ENCODE data around the gene RASGRP4.

RASGRP4 gene

GRCh38 chr19:38360839-38361631 is 65.0 kb downstream of the RASGRP4 start:
- Histone ChIP-seq H3K36me3 (ENCODE audit: control insufficient read depth, insufficient read depth, low read length) (no peaks in the 10 kb centered on the region), H3K4me3 (ENCODE audit: insufficient read depth, low read depth, low read length, poor library complexity, severe bottlenecking) (peak overlapping the region; percentile 70), H3K4me1 (ENCODE audit: control insufficient read depth, insufficient read depth, low read length, poor library complexity, severe bottlenecking) (peaks cover 15% of the 10 kb centered on the region), H3K27ac (ENCODE audit: insufficient read depth, low read length, poor library complexity, severe bottlenecking) (no peak overlapping the region), H3K9me3 (ENCODE audit: control insufficient read depth, low read length) (no peaks in the 10 kb centered on the region), H3K27me3 (replicated peaks; ENCODE audit: control insufficient read depth, insufficient read depth, low read length, poor library complexity, severe bottlenecking) (no peaks in the 10 kb centered on the region)
- DNase-seq, result no peak

- no peak overlapping the region for H3K4me3 ChIP-seq (ENCODE audit: insufficient read depth, low read depth, low read length, poor library complexity, severe bottlenecking)
- H3K27ac ChIP-seq (ENCODE audit: insufficient read depth, low read length, poor library complexity, severe bottlenecking), result no peak overlapping the region
- no peaks in the 10 kb centered on the region for H3K27me3 ChIP-seq (replicated peaks; ENCODE audit: control insufficient read depth, insufficient read depth, low read length, poor library complexity, severe bottlenecking)
- H3K4me1 ChIP-seq (ENCODE audit: control insufficient read depth, insufficient read depth, low read length, poor library complexity, severe bottlenecking), result peaks cover 15% of the 10 kb centered on the region
- DNase-seq, result no peak
- H3K9me3 ChIP-seq (ENCODE audit: control insufficient read depth, low read length), result no peaks in the 10 kb centered on the region
- H3K36me3 ChIP-seq (ENCODE audit: control insufficient read depth, insufficient read depth, low read length), result no peaks in the 10 kb centered on the region
Observed at GRCh38 chr19:38360351-38360750, 65.7 kb downstream of the RASGRP4 start.

- Histone ChIP-seq H3K27me3 (replicated peaks; ENCODE audit: control insufficient read depth, insufficient read depth, low read length, poor library complexity, severe bottlenecking) (no peaks in the 10 kb centered on the region), H3K4me1 (ENCODE audit: control insufficient read depth, insufficient read depth, low read length, poor library complexity, severe bottlenecking) (peaks cover 15% of the 10 kb centered on the region), H3K36me3 (ENCODE audit: control insufficient read depth, insufficient read depth, low read length) (no peaks in the 10 kb centered on the region), H3K4me3 (ENCODE audit: insufficient read depth, low read depth, low read length, poor library complexity, severe bottlenecking) (no peak overlapping the region), H3K9me3 (ENCODE audit: control insufficient read depth, low read length) (no peaks in the 10 kb centered on the region), H3K27ac (ENCODE audit: insufficient read depth, low read length, poor library complexity, severe bottlenecking) (no peak overlapping the region)
- DNase-seq, result no peak
Observed at GRCh38 chr19:38359242-38360021, 66.6 kb downstream of the RASGRP4 start.

All from effector memory CD4-positive, alpha-beta T cell (primary cell).